Prostate gland (tissue), 2 donors: ENCODE measurements around the gene HOOK1. TPM values are rescaled to one million over a fixed set of nuclear protein-coding genes. Genes with fewer than 3 reads are reported as not detected.

Source experiments
- DNase-seq: peaks from one replicate; pipeline ENCODE4 v3.0.0-alpha.2; 2019; ENCODE audit warnings: low spot score
- H3K27ac ChIP-seq, 2 donors: fragments of 200-600 bp; sonication (generic); 2 replicates each; pipeline ENCODE4 v1.5.1; 2017 to 2019
- H3K27me3 ChIP-seq: fragments of 200-600 bp; sonication (generic); replicated peaks from 2 replicates; pipeline ENCODE4 v1.5.1; 2019; ENCODE audit not compliant: insufficient read depth
- H3K36me3 ChIP-seq, 2 donors: fragments of 200-600 bp; sonication (generic); 1 replicate in 1 of 2; 2 replicates in 1 of 2; pipeline versions ENCODE4 v1.5.1 to v1.8.1; 2017 to 2019
- H3K4me1 ChIP-seq: fragments of 200-600 bp; sonication (generic); replicated peaks from 2 replicates; pipeline ENCODE4 v1.5.1; 2019
- H3K4me3 ChIP-seq, 2 donors: fragments of 200-600 bp; sonication (generic); 2 replicates each; pipeline ENCODE4 v1.5.1; 2017 to 2019
- H3K9me3 ChIP-seq: fragments of 200-600 bp; sonication (generic); 2 replicates; pipeline ENCODE4 v1.5.1; 2017
- POLR2A ChIP-seq: fragments of 450-650 bp; IDR thresholded peaks from one replicate; pipeline ENCODE4 v1.6.1; 2016; ENCODE audit warnings: antibody characterized with exemption, mild to moderate bottlenecking
- POLR2AphosphoS5 ChIP-seq: sonication (generic); formaldehyde crosslinking; IDR thresholded peaks from one replicate; pipeline ENCODE4 v1.6.1; 2017; ENCODE audit warnings: antibody characterized with exemption
- WGBS: methylation state at CpG from one replicate; pipeline ENCODE4 v1.1.5; 2018; 5-methylcytosine and 5-hydroxymethylcytosine counted together
- intact Hi-C: fragments of 100-400 bp; cut with DNase I; formaldehyde crosslinking; loops from one replicate; pipeline ENCODE4 v1.14.2; 2022
- total RNA-seq, 2 donors: library from RNA; depleted of rRNA; stranded (reverse); fragments of >200 nt; gene quantifications; one replicate each; pipeline ENCODE4 v1.1.0, GENCODE V29; 2016
- TF ChIP-seq, protein P1 (sequence below), 4 experiments: fragments of 200-600 bp in 2 of 4; fragments of 450-650 bp in 2 of 4; sonication (generic) in 2 of 4; IDR thresholded peaks; 1 replicate in 3 of 4; 2 replicates in 1 of 4; pipeline ENCODE4 v1.5.1; 2016 to 2019; ENCODE audit warnings: antibody characterized with exemption in 4 of 4, mild to moderate bottlenecking in 2 of 4, moderate library complexity in 2 of 4

HOOK1 gene
- total RNA-seq, 2 donors from 2014 or later, result 8.2 to 12.0 TPM

DNA sequence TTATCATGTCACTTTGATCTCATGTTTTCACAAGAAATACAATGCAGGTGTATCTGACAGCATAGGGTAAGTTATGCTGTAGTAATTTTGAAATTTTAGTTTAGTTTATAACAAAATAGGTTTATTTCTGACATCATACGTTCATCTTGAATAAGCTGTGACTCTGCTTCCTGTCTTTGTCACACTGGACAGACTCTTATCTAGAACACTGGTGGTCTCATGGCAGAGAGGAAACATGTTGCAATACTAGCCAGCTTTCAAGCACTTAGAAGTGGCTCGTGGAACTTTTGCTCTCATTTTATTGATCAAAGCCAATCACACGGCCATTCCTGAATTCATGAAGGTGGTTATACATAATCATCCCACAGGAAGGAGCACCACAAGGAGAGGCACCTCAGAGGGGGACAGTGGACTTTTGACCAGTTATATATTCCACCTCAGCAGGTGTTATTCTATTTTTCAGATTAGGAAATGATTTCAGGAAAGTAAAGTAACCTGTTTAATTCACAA, 65.3 kb downstream of the HOOK1 start:
- WGBS, result 53% methylated on average over 3 of the region's 3 CpGs
- no peaks in the 10 kb centered on the region for H3K9me3 ChIP-seq
- H3K27me3 ChIP-seq, result no peaks in the 10 kb centered on the region
- H3K27ac ChIP-seq, result no peak overlapping the region
- DNase-seq, result no peak
- H3K36me3 ChIP-seq, result no peaks in the 10 kb centered on the region
- TF ChIP-seq POLR2A (no peak), POLR2AphosphoS5 (no peak)
- TF ChIP-seq, protein P1, sequence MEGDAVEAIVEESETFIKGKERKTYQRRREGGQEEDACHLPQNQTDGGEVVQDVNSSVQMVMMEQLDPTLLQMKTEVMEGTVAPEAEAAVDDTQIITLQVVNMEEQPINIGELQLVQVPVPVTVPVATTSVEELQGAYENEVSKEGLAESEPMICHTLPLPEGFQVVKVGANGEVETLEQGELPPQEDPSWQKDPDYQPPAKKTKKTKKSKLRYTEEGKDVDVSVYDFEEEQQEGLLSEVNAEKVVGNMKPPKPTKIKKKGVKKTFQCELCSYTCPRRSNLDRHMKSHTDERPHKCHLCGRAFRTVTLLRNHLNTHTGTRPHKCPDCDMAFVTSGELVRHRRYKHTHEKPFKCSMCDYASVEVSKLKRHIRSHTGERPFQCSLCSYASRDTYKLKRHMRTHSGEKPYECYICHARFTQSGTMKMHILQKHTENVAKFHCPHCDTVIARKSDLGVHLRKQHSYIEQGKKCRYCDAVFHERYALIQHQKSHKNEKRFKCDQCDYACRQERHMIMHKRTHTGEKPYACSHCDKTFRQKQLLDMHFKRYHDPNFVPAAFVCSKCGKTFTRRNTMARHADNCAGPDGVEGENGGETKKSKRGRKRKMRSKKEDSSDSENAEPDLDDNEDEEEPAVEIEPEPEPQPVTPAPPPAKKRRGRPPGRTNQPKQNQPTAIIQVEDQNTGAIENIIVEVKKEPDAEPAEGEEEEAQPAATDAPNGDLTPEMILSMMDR (IDR thresholded peaks at IDR 0.05), result no peak
- intact Hi-C loops, result loop anchor here (2.0 kb wide), 1 partner anchor 67 kb away; no protein-coding TSS in a partner anchor
- H3K4me3 ChIP-seq, result no peak overlapping the region
- no peaks in the 10 kb centered on the region for H3K4me1 ChIP-seq

DNA sequence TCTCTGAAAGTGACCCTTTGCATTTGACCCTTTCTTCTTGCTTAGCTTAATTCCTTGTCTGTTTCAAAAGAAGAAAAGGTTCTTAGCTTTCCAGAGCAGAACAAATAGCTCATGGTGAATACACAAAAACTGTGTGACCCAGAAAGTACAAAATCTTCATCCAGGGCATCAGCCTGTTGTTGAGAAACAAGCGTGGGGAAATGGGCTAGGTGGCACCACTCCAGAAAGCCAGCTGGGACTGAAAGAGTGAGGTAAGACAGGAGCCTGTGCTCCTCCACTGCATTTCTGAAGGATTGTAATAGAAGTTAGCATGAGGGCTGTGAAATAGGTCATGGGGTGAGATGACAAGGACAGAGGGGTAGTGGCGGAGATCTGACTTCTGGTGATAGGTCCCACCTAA, 66.0 kb downstream of the HOOK1 start:
- intact Hi-C loops, result loop anchor here (2.0 kb wide), 1 partner anchor 66 kb away; no protein-coding TSS in a partner anchor
- no peak overlapping the region for H3K27ac ChIP-seq
- H3K27me3 ChIP-seq, result no peaks in the 10 kb centered on the region
- no peak for DNase-seq
- H3K4me1 ChIP-seq, result no peaks in the 10 kb centered on the region
- TF ChIP-seq, protein P1 (IDR thresholded peaks at IDR 0.05), result no peak
- TF ChIP-seq POLR2AphosphoS5 (no peak), POLR2A (no peak)
- no peaks in the 10 kb centered on the region for H3K9me3 ChIP-seq
- H3K36me3 ChIP-seq, result no peaks in the 10 kb centered on the region
- no peak overlapping the region for H3K4me3 ChIP-seq
- 73% methylated on average over 2 of the region's 2 CpGs for WGBS

DNA sequence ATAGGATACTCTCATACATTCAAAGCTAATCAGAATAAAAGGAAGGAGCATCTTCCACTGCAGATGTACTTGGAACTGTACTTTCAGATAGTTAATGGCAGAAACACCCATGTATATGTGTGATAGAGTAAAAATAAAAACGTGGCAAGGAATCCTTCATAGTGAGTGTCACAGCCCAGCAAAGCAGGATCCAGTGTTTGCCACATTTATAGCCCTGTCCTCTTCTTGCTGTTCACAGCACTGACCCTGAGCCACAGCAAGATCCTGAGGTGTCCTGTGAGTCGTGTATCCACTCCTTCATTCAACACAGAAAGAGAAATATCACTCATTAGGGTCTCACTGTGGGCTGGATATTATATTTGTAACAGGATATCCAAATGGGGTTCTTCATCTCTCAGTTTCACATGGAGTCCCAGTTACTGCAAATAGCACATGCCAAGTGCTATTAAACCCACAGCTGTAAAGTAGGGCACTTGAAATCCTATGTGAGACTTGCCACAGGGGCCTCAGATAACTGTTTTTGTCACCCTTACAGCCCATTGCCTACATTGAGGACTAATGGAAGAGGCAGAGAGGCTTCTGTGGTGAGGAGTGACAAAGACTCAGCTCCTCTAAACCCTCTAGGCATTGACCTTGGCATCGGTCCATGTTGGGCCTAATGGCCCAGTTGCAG, 70.5 kb downstream of the HOOK1 start:
- Histone ChIP-seq H3K4me3 (no peak overlapping the region), H3K27me3 (no peaks in the 10 kb centered on the region), H3K4me1 (no peaks in the 10 kb centered on the region), H3K36me3 (no peaks in the 10 kb centered on the region), H3K27ac (no peak overlapping the region), H3K9me3 (no peaks in the 10 kb centered on the region)
- no peak for TF ChIP-seq POLR2AphosphoS5
- no peak for TF ChIP-seq POLR2A
- TF ChIP-seq, protein P1 (IDR thresholded peaks at IDR 0.05), result no peak
- no peak for DNase-seq
- 61% methylated on average over 3 of the region's 3 CpGs for WGBS
- intact Hi-C loops, result no loop called here

DNA sequence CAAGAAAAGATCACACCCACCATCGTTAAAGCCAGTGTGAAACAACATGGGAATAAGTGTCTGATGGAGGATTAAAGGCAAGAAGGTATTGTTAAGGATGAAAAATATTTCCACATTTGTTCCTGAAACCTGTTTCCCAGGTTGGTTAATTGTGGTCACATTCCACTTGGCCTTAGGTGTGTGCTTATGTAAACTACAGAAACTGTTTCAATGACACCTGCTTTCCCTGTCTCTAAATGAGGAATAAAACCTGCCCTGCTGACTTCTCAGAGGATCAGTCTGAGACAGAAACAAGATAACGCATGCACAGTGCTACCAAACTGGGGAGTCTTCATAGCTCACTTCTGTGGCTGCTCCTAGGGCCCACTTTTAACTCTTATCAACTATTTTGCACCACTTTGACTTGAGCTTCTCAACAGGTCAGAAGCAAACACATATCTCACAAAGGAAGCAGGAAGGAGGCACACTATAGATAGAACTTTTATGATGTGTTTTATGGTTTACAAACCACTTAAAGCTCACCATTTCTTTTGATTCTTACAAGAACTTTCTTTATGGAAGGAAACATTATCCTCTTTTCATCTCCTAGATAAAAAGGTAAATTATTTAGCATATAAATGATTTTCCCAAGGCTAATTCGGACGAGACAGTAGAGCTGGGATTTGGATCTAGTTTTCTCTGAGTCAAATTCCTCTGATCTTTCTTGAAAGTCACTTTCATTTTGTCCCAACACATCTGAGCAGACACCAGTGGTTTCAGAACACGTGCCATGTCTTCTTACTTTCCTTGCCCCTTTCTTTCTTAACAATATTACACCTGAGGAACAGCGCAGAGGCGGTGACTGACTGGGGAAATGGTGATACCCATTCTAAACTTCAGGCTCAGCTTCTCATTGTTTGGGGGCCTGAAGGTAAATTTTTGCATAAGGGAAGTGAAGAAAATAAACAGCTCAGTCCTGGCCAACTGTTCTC, 78.4 kb downstream of the HOOK1 start:
- no peak for DNase-seq
- Histone ChIP-seq H3K9me3 (no peaks in the 10 kb centered on the region), H3K36me3 (no peaks in the 10 kb centered on the region), H3K4me1 (no peaks in the 10 kb centered on the region), H3K27ac (no peak overlapping the region), H3K4me3 (no peak overlapping the region), H3K27me3 (no peaks in the 10 kb centered on the region)
- intact Hi-C loops, result no loop called here
- 58% methylated on average over 7 of the region's 7 CpGs for WGBS
- no peak for TF ChIP-seq POLR2AphosphoS5
- TF ChIP-seq, protein P1 (IDR thresholded peaks at IDR 0.05), result no peak
- no peak for TF ChIP-seq POLR2A
